ENCODE measurements around the gene FCAMR. TPM values are rescaled to one million over a fixed set of nuclear protein-coding genes. Genes with fewer than 3 reads are reported as not detected.
A peak's percentile ranks its signal among the peaks of the same experiment; 100 is the strongest.

Gene FCAMR
- total RNA-seq, 4 donors from 2014 or later, result not detected

DNA sequence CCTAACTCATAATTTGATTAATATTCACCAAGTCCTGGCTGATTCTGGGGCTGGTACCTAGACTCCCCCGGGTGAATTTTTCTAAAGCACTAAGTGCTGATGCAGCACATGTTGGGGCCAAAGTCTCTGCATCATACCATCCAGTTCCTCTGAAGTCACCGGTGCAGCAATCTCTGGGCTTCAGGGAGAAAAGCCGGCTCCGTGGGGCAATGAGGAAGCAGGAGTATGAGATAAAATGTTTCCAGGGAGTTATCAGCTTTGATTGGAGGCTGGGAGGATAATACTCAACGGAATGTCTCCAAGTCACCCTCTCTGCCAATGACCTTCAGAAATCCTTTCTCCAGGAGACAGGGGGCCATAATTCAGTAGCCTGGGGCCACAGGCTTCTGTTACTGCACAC, 1.2 kb downstream of the FCAMR start:
- TF ChIP-seq, protein P1, sequence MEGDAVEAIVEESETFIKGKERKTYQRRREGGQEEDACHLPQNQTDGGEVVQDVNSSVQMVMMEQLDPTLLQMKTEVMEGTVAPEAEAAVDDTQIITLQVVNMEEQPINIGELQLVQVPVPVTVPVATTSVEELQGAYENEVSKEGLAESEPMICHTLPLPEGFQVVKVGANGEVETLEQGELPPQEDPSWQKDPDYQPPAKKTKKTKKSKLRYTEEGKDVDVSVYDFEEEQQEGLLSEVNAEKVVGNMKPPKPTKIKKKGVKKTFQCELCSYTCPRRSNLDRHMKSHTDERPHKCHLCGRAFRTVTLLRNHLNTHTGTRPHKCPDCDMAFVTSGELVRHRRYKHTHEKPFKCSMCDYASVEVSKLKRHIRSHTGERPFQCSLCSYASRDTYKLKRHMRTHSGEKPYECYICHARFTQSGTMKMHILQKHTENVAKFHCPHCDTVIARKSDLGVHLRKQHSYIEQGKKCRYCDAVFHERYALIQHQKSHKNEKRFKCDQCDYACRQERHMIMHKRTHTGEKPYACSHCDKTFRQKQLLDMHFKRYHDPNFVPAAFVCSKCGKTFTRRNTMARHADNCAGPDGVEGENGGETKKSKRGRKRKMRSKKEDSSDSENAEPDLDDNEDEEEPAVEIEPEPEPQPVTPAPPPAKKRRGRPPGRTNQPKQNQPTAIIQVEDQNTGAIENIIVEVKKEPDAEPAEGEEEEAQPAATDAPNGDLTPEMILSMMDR (IDR thresholded peaks at IDR 0.05), result no peak
- DNase-seq (ENCODE audit: low spot score) (no peak), ATAC-seq (ENCODE audit: low FRiP score) (peak; percentile 43)

DNA sequence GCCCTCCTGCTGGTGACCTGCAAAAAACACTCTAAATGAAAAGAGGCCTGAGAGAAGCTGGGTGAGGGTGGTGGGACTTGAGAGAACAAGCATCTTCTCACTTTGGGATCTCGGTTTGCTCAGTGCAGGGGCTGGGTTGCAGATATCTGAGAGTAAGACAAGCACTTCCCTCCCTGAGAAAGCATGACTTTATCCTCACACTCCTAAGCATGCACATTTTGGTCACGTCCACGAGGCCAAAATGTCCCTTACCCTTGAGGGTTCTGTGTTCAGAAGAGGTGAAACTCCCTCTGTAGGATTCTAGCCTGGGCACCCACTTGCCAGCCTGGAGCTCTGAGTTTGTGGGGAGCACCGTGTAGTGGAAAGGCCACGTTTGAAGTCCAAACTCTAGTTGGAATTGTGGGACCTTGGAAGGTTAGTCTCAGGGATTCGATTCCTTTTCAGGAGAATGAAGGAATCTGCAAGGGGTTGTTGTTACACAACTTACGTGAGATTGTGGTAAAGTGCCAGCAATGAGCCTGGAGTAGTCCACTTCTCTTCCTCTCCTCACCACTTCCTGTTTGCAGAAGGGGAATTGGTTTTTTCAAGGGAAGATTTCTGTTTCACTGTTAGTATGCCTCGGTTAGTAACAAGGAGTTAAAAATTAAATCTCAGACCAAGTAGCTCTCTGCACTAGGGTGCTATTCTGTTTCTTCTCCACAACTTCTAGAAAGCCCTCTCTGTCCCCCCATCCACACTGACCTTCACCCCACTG, 3.0 kb downstream of the FCAMR start:
- TF ChIP-seq, protein P1 (IDR thresholded peaks at IDR 0.05), result no peak
- DNase-seq (ENCODE audit: low spot score), result no peak
- ATAC-seq (ENCODE audit: low FRiP score), result no peak

DNA sequence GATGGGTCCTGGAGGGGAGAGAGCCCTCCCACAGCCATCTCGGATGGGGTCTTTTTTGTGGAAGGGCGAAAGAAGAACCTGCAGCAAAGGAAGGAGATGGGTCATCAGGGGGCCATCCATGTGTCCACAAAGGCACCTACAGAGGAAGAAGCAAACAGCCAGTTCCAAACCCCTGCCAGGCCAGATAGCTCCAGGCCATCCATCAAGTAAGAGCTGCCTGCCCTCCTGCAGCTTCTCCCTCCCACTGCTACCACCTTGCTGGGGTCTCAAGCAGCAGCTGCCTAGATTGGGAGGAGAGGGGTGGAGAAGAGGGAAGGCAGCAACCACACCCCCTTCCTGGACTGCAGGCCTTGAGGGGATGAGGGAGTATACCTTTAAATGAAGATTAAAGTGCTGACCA, 4.5 kb downstream of the FCAMR start:
- DNase-seq (ENCODE audit: low spot score), result no peak
- ATAC-seq (ENCODE audit: low FRiP score), result no peak
- TF ChIP-seq, protein P1 (IDR thresholded peaks at IDR 0.05), result no peak

DNA sequence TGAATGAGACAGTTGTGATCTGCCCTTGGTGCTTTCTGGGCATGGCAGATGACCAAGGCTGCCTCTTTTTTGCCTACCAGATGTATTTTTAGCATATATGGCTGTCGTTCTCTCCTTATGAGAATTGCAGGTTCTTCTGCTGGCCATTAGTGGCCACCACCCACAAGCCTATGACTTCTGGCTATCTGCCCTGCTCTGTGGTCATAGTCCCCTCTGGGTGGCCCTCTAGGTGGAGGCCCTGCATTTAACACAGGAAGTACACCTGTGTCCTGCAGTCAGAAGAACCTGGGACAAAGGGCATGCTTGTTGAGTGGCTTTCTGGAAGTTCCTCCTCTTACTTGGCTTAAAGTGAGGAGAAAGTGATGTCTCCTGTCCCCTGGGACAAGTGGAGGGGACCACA, 6.5 kb downstream of the FCAMR start:
- DNase-seq (ENCODE audit: low spot score) (no peak), ATAC-seq (ENCODE audit: low FRiP score) (no peak)
- TF ChIP-seq, protein P1 (IDR thresholded peaks at IDR 0.05), result no peak

DNA sequence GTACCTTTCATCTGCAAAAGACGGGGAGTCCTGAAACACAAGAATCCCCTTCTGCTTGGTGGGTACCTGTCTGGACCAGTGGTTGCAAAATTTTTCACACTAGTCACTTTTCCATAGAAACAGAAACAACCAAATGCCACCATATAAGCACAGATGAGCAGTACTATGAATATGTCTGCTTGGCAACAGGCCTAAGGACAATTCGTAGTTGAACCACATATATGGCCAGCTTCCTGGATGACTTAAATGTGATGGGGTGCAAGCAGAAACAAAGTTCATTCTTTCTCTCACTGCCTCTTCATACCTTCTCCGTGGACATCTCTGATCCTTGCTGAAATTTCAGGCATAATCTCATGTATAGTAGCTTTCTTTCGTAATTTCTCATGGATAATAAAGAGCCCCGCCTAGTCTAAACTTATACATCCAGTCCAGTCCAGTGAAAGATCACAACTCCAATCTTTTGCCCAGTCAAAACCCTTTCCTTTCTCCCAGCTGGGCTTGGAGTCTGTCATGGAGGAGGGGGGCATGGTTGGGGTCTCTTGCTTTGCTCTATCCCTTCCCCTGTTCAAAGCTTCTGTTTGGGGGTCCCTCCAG, 7.0 kb downstream of the FCAMR start:
- no peak for ATAC-seq (ENCODE audit: low FRiP score)
- DNase-seq (ENCODE audit: low spot score), result no peak
- TF ChIP-seq, protein P1 (IDR thresholded peaks at IDR 0.05), result no peak

DNA sequence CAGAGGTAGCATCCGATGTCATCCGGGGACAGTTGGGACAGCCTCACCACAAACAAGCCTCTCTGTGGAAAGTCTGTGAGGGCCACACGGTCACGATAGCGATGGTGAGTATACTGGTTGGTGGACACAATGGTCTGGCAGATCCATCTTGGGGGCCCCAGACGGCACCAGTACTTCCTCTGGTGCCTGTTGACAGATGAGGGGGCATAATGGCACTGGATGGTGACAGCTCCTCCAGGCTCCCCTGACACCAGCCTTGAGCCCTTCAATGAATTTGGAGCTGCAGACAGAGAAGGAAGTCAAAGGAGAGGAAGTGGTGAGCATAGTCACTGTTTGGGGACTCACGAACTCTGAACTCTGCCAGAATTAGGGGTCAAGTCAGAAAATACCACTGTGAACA, 8.0 kb downstream of the FCAMR start:
- ATAC-seq (ENCODE audit: low FRiP score), result no peak
- TF ChIP-seq, protein P1 (IDR thresholded peaks at IDR 0.05), result no peak
- DNase-seq (ENCODE audit: low spot score), result no peak

DNA sequence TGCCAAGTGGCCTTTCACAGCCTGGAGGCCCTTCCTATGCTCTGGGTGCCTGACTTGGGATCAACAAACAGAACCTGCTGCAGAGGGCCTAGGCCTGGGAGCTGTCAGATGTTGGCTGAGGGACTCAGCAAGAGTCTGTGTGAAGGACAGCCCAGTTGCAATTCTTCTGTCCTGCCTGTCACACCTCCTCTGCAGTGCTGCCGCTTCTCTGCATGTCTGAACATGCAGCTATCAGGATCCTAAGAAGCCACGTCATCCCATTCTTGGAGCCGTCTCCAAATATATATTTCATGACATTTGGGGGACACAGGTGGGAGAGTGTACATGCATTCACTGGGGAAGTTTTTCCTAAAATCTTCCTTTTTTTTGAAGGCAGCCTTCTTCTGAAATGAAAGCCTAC, 8.6 kb downstream of the FCAMR start:
- DNase-seq (ENCODE audit: low spot score), result no peak
- TF ChIP-seq, protein P1 (IDR thresholded peaks at IDR 0.05), result no peak
- no peak for ATAC-seq (ENCODE audit: low FRiP score)

All from omental fat pad (tissue), 4 donors.